ENCODE data around the gene SPOCD1.
A peak's percentile ranks its signal among the peaks of the same experiment; 100 is the strongest.

SPOCD1 gene

GRCh38 chr1:31748365-31748764 is 67.5 kb downstream of the SPOCD1 start:
- TF ChIP-seq CTCF (IDR thresholded peaks at IDR 0.05; ENCODE audit: low read length, missing control alignments): no peak
- peak; percentile 33 for DNase-seq (ENCODE audit: low read depth)

GRCh38 chr1:31747304-31747703 is 68.5 kb downstream of the SPOCD1 start:
- no peak overlapping the region for H3K4me3 ChIP-seq (replicated peaks; ENCODE audit: low read depth, low read length)
- TF ChIP-seq CTCF (IDR thresholded peaks at IDR 0.05; ENCODE audit: low read length, missing control alignments): no peak
- DNase-seq (ENCODE audit: low read depth): no peak

More at GRCh38 chr1:31748365-31748764, 67.5 kb downstream of the SPOCD1 start:
- H3K4me3 ChIP-seq (replicated peaks; ENCODE audit: low read depth, low read length): no peak overlapping the region

DNA sequence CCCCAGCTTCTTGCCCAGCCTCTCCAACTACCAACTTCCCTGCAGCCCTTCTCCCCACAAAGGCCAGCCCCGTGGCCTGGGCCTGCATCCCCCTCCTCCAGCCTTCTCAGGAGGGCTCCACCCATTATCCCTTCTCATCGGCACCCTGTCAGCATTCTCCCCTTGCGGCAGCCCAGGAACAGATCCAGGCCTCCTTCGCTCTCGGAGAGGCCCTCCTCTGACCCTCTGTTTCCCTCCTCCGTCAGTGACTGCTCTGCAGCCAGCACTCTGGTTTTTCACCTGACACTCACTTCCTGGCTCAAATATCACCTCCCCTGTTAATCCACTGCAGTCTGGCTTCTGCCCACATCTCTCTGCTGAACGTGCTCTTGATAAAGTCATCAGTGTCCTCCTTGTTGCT is 69.1 kb downstream of the SPOCD1 start:
- no peak overlapping the region for H3K4me3 ChIP-seq (replicated peaks; ENCODE audit: low read depth, low read length)
- TF ChIP-seq CTCF (IDR thresholded peaks at IDR 0.05; ENCODE audit: low read length, missing control alignments): no peak
- DNase-seq (ENCODE audit: low read depth): no peak

DNA sequence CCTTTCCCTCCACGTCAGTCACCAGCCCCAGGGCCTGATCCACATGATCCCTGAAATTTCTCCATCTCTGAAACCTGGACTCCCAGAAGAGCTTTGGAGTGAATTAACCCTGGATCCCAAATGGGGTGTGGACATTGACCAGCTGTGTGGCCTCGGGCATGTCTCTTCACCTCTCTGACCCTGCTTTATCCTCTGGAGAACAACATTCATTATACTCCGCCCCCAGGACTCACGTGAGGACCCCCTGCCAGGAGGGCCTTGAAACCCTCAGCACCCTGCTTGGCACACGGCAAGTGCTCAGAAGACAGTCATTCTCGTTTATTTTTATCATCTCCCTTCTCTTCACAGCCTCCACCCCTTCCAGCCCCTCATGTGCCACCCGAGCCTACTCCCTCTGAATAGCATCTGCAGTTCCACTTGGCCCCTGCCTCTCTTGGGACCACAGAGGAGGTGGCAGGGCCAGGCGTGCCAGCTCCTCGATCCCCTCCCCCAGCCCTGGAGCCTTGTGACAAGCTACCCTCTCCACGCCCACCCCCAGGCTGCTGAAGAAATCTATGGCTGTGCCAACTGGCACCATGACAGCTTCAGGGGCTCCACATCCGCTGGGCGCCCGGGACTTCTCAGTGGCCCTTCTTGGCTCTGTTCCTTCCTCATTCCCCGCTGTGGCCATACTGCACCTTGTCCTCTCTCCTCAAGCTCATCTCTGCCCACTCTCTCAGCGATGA is 69.7 kb downstream of the SPOCD1 start:
- DNase-seq (ENCODE audit: low read depth): no peak
- no peak overlapping the region for H3K4me3 ChIP-seq (replicated peaks; ENCODE audit: low read depth, low read length)
- TF ChIP-seq CTCF (IDR thresholded peaks at IDR 0.05; ENCODE audit: low read length, missing control alignments): no peak

DNA sequence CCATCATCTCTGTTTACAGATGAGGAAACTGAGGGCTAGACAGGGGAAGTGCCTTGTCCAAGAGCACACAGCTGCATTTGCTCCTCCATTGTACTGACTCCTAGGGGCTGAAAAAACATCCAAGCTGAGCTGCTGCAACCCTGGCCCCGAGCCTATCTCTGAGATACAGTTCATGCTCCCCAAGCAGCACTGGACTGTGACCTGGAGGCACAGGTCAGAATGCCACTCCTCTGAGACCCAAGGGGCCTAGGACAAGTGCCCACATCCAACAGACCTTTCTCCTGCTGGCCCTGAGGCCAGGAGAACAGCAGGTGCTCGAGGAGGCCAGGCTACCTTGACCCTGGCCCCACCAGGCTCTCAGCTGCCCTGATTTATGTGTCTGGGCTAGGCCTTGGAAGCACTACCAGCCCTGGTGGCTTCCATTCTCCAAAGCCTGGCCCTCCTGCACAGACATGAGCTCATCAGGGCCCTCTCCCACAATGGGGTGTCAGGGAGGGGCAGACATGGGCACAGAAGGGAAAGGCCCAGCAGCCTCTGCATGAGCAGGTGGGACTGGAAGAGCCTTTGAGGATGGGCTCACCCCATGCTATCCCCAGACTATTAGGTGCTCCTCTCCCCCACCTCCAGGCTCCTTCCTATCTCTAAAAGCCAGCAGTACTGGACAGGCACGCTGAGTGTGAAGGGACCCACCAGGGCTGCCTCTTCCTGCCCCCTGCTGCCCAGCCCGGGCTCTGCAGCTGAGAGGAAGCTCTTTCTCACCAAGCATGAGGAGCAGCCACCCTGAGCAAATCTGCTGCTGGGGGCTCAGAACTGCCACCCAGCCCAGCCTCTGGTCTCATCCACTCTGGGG is 70.5 kb downstream of the SPOCD1 start:
- no peak overlapping the region for H3K4me3 ChIP-seq (replicated peaks; ENCODE audit: low read depth, low read length)
- DNase-seq (ENCODE audit: low read depth): peak; percentile 66
- TF ChIP-seq CTCF (IDR thresholded peaks at IDR 0.05; ENCODE audit: low read length, missing control alignments): peak; percentile 93

- DNase-seq (ENCODE audit: low read depth): no peak
- no peak for TF ChIP-seq CTCF (IDR thresholded peaks at IDR 0.05; ENCODE audit: low read length, missing control alignments)
- H3K4me3 ChIP-seq (replicated peaks; ENCODE audit: low read depth, low read length): no peak overlapping the region
These were observed 71.5 kb downstream of the SPOCD1 start for GRCh38 chr1:31744165-31744888.
